Measurements from ENCODE around the gene LRMDA. TPM values are rescaled to one million over a fixed set of nuclear protein-coding genes. Genes with fewer than 3 reads are reported as not detected.

Gene LRMDA
- total RNA-seq, 2 experiments from 2014 or later, result not detected

DNA sequence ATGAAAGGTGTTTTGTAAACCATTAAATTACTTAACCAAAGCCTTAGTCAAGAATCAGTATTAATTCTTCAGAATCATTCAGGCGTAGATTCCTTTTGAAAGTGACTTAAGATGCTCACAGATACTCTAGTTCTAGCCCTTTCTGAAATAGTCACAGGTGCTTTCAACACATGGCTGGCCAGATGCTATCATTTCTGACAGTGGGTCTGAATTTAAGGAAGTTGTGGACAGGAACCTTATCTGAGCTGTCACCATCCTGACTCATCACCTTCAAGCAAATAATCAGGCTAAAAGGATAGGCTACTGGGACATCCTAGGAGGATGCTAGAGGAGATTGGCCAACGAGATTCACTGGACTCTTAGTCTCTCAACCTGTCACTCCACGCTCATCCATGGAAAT, 501.5 kb downstream of the LRMDA start:
- Histone ChIP-seq H3K4me2 (ENCODE audit: low read length) (no peak overlapping the region), H2AFZ (ENCODE audit: low read length) (no peak overlapping the region), H3K79me2 (ENCODE audit: insufficient read depth, low read depth, low read length) (no peaks in the 10 kb centered on the region), H3K4me3 (ENCODE audit: low read depth, low read length, poor library complexity, severe bottlenecking) (no peak overlapping the region), H3K4me1 (ENCODE audit: insufficient read depth, low read length, poor library complexity, severe bottlenecking) (no peaks in the 10 kb centered on the region), H3K36me3 (ENCODE audit: insufficient read depth, low read length) (no peaks in the 10 kb centered on the region), H4K20me1 (ENCODE audit: insufficient read depth, low read length) (no peaks in the 10 kb centered on the region), H3K9me2 (ENCODE audit: insufficient read depth, low read length) (no peaks in the 10 kb centered on the region), H3K27ac (ENCODE audit: low read depth, low read length, poor library complexity, severe bottlenecking) (no peak overlapping the region), H3K9me3 (ENCODE audit: low read length) (no peaks in the 10 kb centered on the region)
- no peak for TF ChIP-seq EZH2phosphoT487 (IDR thresholded peaks at IDR 0.05; ENCODE audit: borderline replicate concordance, low read depth, low read length)
- ChIA-PET POLR2A (no interaction called here), CTCF (ENCODE audit: unreplicated experiment) (no interaction called here)
- no peak for DNase-seq (ENCODE audit: low spot score)
- intact Hi-C loops (cut with micrococcal nuclease; ENCODE audit: unreplicated experiment), result no loop called here
- BruUV-seq (replicated peaks), result no TSS peak

DNA sequence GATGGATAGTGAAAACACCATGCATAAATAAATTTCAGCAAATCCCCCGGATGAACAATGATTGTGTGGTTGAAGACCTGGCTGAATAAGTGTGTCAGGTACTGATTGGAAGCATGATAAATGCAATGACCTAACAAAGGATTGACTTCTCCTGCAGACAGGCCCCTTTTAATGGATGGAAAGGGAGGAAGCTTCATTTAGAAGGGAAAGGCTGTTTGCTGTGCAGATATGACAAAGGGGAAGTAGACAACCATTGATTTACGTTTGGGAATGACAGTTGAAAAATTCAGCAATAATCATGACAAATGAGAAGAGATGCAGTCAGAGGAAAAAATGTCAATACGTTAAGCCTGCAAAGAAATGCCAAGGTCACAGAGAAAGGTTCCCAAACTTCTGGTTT, 503.8 kb downstream of the LRMDA start:
- H3K79me2 ChIP-seq (ENCODE audit: insufficient read depth, low read depth, low read length), result no peaks in the 10 kb centered on the region
- no peaks in the 10 kb centered on the region for H3K9me3 ChIP-seq (ENCODE audit: low read length)
- H3K4me2 ChIP-seq (ENCODE audit: low read length), result no peak overlapping the region
- POLR2A ChIA-PET, result no interaction called here
- no peak overlapping the region for H3K27ac ChIP-seq (ENCODE audit: low read depth, low read length, poor library complexity, severe bottlenecking)
- H3K4me3 ChIP-seq (ENCODE audit: low read depth, low read length, poor library complexity, severe bottlenecking), result no peak overlapping the region
- CTCF ChIA-PET (ENCODE audit: unreplicated experiment), result no interaction called here
- H3K4me1 ChIP-seq (ENCODE audit: insufficient read depth, low read length, poor library complexity, severe bottlenecking), result no peaks in the 10 kb centered on the region
- BruUV-seq (replicated peaks), result no TSS peak
- TF ChIP-seq EZH2phosphoT487 (IDR thresholded peaks at IDR 0.05; ENCODE audit: borderline replicate concordance, low read depth, low read length) (no peak), CTCF (conservative IDR thresholded peaks at IDR 0.05; ENCODE audit: low read length) (no peak)
- no peak overlapping the region for H2AFZ ChIP-seq (ENCODE audit: low read length)
- H3K9me2 ChIP-seq (ENCODE audit: insufficient read depth, low read length), result no peaks in the 10 kb centered on the region
- H3K36me3 ChIP-seq (ENCODE audit: insufficient read depth, low read length), result no peaks in the 10 kb centered on the region
- no peaks in the 10 kb centered on the region for H4K20me1 ChIP-seq (ENCODE audit: insufficient read depth, low read length)
- intact Hi-C loops (cut with micrococcal nuclease; ENCODE audit: unreplicated experiment), result no loop called here
- no peak for DNase-seq (ENCODE audit: low spot score)

DNA sequence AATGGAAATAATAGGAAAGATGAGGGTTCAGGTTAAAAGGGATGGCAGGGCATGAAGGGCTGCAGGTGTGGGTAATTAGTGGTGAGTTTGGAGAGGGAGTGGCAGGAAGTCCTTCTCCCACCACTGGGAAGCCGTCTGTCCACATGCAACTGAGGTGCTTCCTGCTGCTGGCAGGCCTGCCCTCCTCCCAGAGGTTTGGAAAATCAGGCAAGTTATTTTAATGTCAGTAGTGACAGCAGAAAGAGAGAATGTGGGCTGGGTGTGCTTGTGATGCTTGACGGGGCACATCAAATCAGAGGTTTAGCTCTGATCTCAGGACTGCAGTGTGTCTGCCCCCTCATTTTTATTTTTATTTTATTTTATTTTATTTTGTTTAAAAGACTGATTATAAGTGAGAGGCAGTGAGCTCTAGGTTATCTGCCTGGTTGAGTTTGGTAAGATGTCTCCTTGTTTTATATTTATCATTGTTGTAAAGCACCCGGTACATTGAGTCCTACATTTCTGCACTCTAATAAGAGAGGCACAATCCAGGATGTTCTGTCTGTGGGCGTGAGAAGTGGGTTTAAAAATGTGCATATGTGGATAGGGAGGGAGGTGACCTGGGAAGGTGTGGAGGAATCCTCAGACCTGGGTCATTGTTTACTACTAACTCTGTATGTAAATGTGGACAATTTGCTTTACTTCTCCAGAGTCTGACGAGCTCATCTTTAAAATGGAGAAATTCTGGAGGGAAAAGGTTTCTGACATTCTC, 504.4 kb downstream of the LRMDA start:
- Histone ChIP-seq H3K9me2 (ENCODE audit: insufficient read depth, low read length) (no peaks in the 10 kb centered on the region), H3K36me3 (ENCODE audit: insufficient read depth, low read length) (no peaks in the 10 kb centered on the region), H3K27ac (ENCODE audit: low read depth, low read length, poor library complexity, severe bottlenecking) (no peak overlapping the region), H3K4me2 (ENCODE audit: low read length) (no peak overlapping the region), H2AFZ (ENCODE audit: low read length) (no peak overlapping the region), H3K4me1 (ENCODE audit: insufficient read depth, low read length, poor library complexity, severe bottlenecking) (no peaks in the 10 kb centered on the region), H3K4me3 (ENCODE audit: low read depth, low read length, poor library complexity, severe bottlenecking) (no peak overlapping the region), H3K79me2 (ENCODE audit: insufficient read depth, low read depth, low read length) (no peaks in the 10 kb centered on the region), H3K9me3 (ENCODE audit: low read length) (no peaks in the 10 kb centered on the region), H4K20me1 (ENCODE audit: insufficient read depth, low read length) (no peaks in the 10 kb centered on the region)
- ChIA-PET POLR2A (no interaction called here), CTCF (ENCODE audit: unreplicated experiment) (no interaction called here)
- DNase-seq (ENCODE audit: low spot score), result no peak
- intact Hi-C loops (cut with micrococcal nuclease; ENCODE audit: unreplicated experiment), result no loop called here
- no TSS peak for BruUV-seq (replicated peaks)
- no peak for TF ChIP-seq CTCF (conservative IDR thresholded peaks at IDR 0.05; ENCODE audit: low read length)
- TF ChIP-seq EZH2phosphoT487 (IDR thresholded peaks at IDR 0.05; ENCODE audit: borderline replicate concordance, low read depth, low read length), result no peak

Data from OCI-LY7 (cell line).